Activated T-cell treated with anti-CD3 and anti-CD28 coated beads, Interleukin-2, amount 50 U/mL, for 48 hours (primary cell): ENCODE measurements around the gene SETX.
"Not testable (repeated sequence)": the region's sequence is repeated elsewhere in the genome, so short reads cannot be mapped to it uniquely, and the experiment has no call there.

Experiments
- DNase-seq, 2 experiments: peaks; one replicate each; pipeline ENCODE4 v3.0.0-alpha.2; 2020

Gene SETX

GRCh38 chr9:132354637-132355355, at the start of gene SETX:
TSS of gene SETX (minus strand) at chr9:132354986. CDS start at chr9:132349428, 5,558 bp downstream.
- DNase-seq = peak; percentile 97 to 98

GRCh38 chr9:132404228-132404881, 49.6 kb upstream of the SETX start:
- peak; percentile 21 to 28 for DNase-seq

- DNase-seq = no peak
Measured at GRCh38 chr9:132401824-132402223, 47.0 kb upstream of the SETX start.

GRCh38 chr9:132395560-132395959, 40.8 kb upstream of the SETX start:
- no peak for DNase-seq

- DNase-seq = no peak
Measured at GRCh38 chr9:132391449-132391848, 36.7 kb upstream of the SETX start.

GRCh38 chr9:132390966-132391365, 36.2 kb upstream of the SETX start:
- DNase-seq = no peak

- DNase-seq = no peak
Measured at GRCh38 chr9:132387133-132387532, 32.3 kb upstream of the SETX start.

- DNase-seq = no peak
Measured at GRCh38 chr9:132384376-132384775, 29.6 kb upstream of the SETX start.

GRCh38 chr9:132383462-132383883, 28.7 kb upstream of the SETX start:
- DNase-seq = no peak

GRCh38 chr9:132381966-132382541, 27.3 kb upstream of the SETX start:
- no peak for DNase-seq

GRCh38 chr9:132378416-132378815, 23.6 kb upstream of the SETX start:
- not testable (repeated sequence) for DNase-seq

GRCh38 chr9:132377769-132378168, 23.0 kb upstream of the SETX start:
- DNase-seq = not testable (repeated sequence)

- DNase-seq = no peak
Measured at GRCh38 chr9:132372177-132373095, 17.6 kb upstream of the SETX start.

- DNase-seq = no peak
Measured at GRCh38 chr9:132370592-132370991, 15.8 kb upstream of the SETX start.

- DNase-seq = no peak
Measured at GRCh38 chr9:132369421-132369820, 14.6 kb upstream of the SETX start.

- no peak for DNase-seq
Measured at GRCh38 chr9:132367613-132368313, 13.0 kb upstream of the SETX start.

GRCh38 chr9:132366481-132366880, 11.7 kb upstream of the SETX start:
- no peak for DNase-seq

- DNase-seq = no peak
Measured at GRCh38 chr9:132365986-132366385, 11.2 kb upstream of the SETX start.

GRCh38 chr9:132364068-132364467, 9.3 kb upstream of the SETX start:
- DNase-seq = no peak

- DNase-seq = no peak
Measured at GRCh38 chr9:132357764-132358163, 3.0 kb upstream of the SETX start.

- no peak for DNase-seq
Measured at GRCh38 chr9:132356324-132356924, 1.6 kb upstream of the SETX start.
